Testis (tissue), 3 donors: ENCODE data around the gene NKRF. TPM values are rescaled to one million over a fixed set of nuclear protein-coding genes. Genes with fewer than 3 reads are reported as not detected.

Source experiments
- DNase-seq: peaks from one replicate; pipeline ENCODE4 v3.0.0-alpha.2; 2019
- H3K27ac ChIP-seq, 2 donors: fragments of 200-600 bp; sonication (generic); one replicate each; pipeline ENCODE4 v1.5.1; 2019
- H3K27me3 ChIP-seq: fragments of 200-600 bp; sonication (generic); one replicate; pipeline ENCODE4 v1.5.1; 2019
- H3K36me3 ChIP-seq: fragments of 200-600 bp; sonication (generic); one replicate; pipeline ENCODE4 v1.5.1; 2017; ENCODE audit warnings: low read depth; ENCODE audit errors: missing control alignments
- H3K4me1 ChIP-seq: fragments of 200-600 bp; sonication (generic); one replicate; pipeline ENCODE4 v1.5.1; 2019
- H3K4me3 ChIP-seq, 2 donors: fragments of 200-600 bp; sonication (generic); one replicate each; pipeline ENCODE4 v1.5.1; 2017 to 2019
- H3K9me3 ChIP-seq: fragments of 200-600 bp; sonication (generic); one replicate; pipeline ENCODE4 v1.5.1; 2017
- CTCF ChIP-seq, 3 experiments: fragments of 450-650 bp in 2 of 3; fragments of 200-600 bp in 1 of 3; sonication (generic) in 1 of 3; IDR thresholded peaks; one replicate each; pipeline ENCODE4 v1.5.1; 2016 to 2019; ENCODE audit warnings: antibody characterized with exemption in 3 of 3, mild to moderate bottlenecking in 2 of 3, moderate library complexity in 1 of 3
- POLR2A ChIP-seq: fragments of 450-650 bp; IDR thresholded peaks from one replicate; pipeline ENCODE4 v1.6.1; 2017; ENCODE audit warnings: antibody characterized with exemption, mild to moderate bottlenecking, moderate library complexity
- WGBS, 2 donors: methylation state at CpG; one replicate each; pipeline ENCODE4 v1.1.5; 2018; 5-methylcytosine and 5-hydroxymethylcytosine counted together
- intact Hi-C: fragments of 100-400 bp; cut with DNase I; formaldehyde crosslinking; loops from one replicate; pipeline ENCODE4 v1.15.1; 2023; ENCODE audit warnings: low total_unique reads
- polyA plus RNA-seq: library from polyadenylated mRNA; stranded (reverse); fragments of 350-450 nt; fragmentation: Illumina TruSeq; extraction: RNeasy Lipid Tissue Mini Kit (QIAGEN cat#74804); gene quantifications from one replicate; pipeline ENCODE4 v1.2.3, GENCODE V29; 2014; ENCODE audit warnings: low read depth, low replicate concordance; ENCODE audit not compliant: insufficient read depth
- total RNA-seq, 2 donors: library from RNA; depleted of rRNA; stranded (reverse); fragments of >200 nt; gene quantifications; one replicate each; pipeline ENCODE4 v1.2.3, GENCODE V29; 2016

NKRF gene
- total and polyA plus RNA-seq, 3 donors from 2014 or later: 4.1 to 6.4 (median 4.7) TPM

- DNase-seq: no peak
- no peaks in the 10 kb centered on the region for H3K9me3 ChIP-seq
- no peak overlapping the region for H3K4me3 ChIP-seq
- intact Hi-C loops: no loop called here
- TF ChIP-seq CTCF (IDR thresholded peaks at IDR 0.05) (no peak), POLR2A (no peak)
- no peaks in the 10 kb centered on the region for H3K4me1 ChIP-seq
- no peaks in the 10 kb centered on the region for H3K36me3 ChIP-seq
- no peak overlapping the region for H3K27ac ChIP-seq
- 88 to 96% methylated on average over 9 to 10 of the region's 17 CpGs for WGBS, 2 donors
- no peaks in the 10 kb centered on the region for H3K27me3 ChIP-seq
Measured at GRCh38 chrX:119647552-119648420, 41.6 kb upstream of the NKRF start.

DNA sequence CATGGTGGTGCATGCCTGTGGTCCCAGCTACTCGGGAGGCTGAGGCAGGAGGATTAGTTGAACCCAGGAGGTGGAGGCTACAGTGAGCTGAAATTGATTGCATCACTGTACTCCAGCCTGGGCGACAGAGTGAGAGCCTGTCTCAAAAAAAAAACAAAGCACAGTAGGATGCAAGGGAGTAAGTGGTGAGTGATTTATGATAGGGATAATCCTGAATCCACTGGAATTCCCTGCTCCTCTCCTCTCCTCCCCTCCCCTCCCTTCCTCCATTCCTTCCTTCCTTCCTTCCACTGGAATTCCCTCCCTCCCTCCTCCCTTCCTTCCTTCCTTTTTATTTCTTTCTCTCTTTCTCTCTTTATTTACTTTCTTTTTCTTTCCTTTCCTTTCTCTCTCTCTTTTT, 40.9 kb upstream of the NKRF start:
- WGBS, 2 donors: 83 to 100% methylated on average over 1 to 2 of the region's 2 CpGs
- TF ChIP-seq POLR2A (no peak), CTCF (IDR thresholded peaks at IDR 0.05) (no peak)
- H3K4me3 ChIP-seq: no peak overlapping the region
- no peaks in the 10 kb centered on the region for H3K27me3 ChIP-seq
- intact Hi-C loops: no loop called here
- no peaks in the 10 kb centered on the region for H3K9me3 ChIP-seq
- no peaks in the 10 kb centered on the region for H3K4me1 ChIP-seq
- no peak overlapping the region for H3K27ac ChIP-seq
- DNase-seq: no peak
- H3K36me3 ChIP-seq: no peaks in the 10 kb centered on the region

- DNase-seq: no peak
- intact Hi-C loops: no loop called here
- Histone ChIP-seq H3K36me3 (no peaks in the 10 kb centered on the region), H3K9me3 (no peaks in the 10 kb centered on the region), H3K4me3 (no peak overlapping the region), H3K4me1 (no peaks in the 10 kb centered on the region), H3K27ac (no peak overlapping the region), H3K27me3 (no peaks in the 10 kb centered on the region)
- WGBS, 2 donors: 93 to 100% methylated on average over 4 of the region's 4 CpGs
- TF ChIP-seq CTCF (IDR thresholded peaks at IDR 0.05): no peak
- no peak for TF ChIP-seq POLR2A
Measured at GRCh38 chrX:119646515-119646914, 40.3 kb upstream of the NKRF start.

GRCh38 chrX:119643696-119644095, 37.5 kb upstream of the NKRF start:
- Histone ChIP-seq H3K4me1 (no peaks in the 10 kb centered on the region), H3K9me3 (no peaks in the 10 kb centered on the region), H3K36me3 (no peaks in the 10 kb centered on the region), H3K27me3 (no peaks in the 10 kb centered on the region), H3K4me3 (no peak overlapping the region), H3K27ac (no peak overlapping the region)
- WGBS, 2 donors: 83 to 90% methylated on average over 3 to 8 of the region's 8 CpGs
- no peak for DNase-seq
- no peak for TF ChIP-seq POLR2A
- TF ChIP-seq CTCF (IDR thresholded peaks at IDR 0.05): no peak
- intact Hi-C loops: no loop called here

DNA sequence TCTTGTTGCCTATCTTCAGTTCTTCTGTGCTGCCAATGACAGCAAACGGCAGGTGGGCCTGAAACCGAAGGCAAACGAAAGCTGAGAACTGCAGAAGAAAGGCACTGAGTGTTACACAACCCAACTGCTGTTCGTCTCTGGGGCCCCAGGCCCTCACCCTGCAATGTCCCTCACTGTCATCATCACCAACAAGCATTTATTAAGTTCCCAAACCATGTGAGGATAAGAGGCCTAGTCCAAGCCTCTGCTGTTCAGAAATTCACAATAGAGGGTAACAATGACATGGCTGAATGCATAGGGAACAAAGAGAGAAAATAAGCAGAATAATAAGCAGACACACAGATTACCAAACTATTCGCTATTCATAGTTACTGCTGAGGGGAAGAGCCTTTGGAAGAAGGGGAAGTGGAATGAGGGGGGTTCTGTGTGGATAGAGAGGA, 34.5 kb upstream of the NKRF start:
- 81 to 88% methylated on average over 5 of the region's 5 CpGs for WGBS, 2 donors
- no peak for TF ChIP-seq CTCF (IDR thresholded peaks at IDR 0.05)
- TF ChIP-seq POLR2A: no peak
- DNase-seq: no peak
- Histone ChIP-seq H3K9me3 (no peaks in the 10 kb centered on the region), H3K27ac (no peak overlapping the region), H3K36me3 (no peaks in the 10 kb centered on the region), H3K4me3 (no peak overlapping the region), H3K27me3 (no peaks in the 10 kb centered on the region), H3K4me1 (no peaks in the 10 kb centered on the region)
- intact Hi-C loops: no loop called here
